ENCODE data around the gene GRID1.

Gene GRID1

DNA sequence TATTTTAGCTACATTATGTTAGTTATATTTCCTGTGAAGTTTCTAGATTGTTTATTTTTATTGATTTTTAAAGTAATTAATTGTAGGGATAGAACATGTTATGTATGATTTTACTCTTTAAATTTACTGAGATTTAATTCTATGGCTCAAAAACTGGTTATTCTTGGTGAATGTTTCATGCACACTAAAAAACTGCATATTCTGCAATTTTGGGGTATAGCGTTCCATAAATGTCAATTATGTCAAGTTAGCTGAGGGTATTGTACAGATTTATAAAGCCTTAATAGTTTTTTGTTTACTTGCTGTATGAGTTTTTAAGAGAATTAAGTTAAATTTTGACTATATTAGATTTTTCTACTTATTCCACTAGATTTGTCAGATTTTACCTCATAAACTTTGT, 669.7 kb downstream of the GRID1 start:
- DNase-seq (ENCODE audit: low spot score), result no peak

DNA sequence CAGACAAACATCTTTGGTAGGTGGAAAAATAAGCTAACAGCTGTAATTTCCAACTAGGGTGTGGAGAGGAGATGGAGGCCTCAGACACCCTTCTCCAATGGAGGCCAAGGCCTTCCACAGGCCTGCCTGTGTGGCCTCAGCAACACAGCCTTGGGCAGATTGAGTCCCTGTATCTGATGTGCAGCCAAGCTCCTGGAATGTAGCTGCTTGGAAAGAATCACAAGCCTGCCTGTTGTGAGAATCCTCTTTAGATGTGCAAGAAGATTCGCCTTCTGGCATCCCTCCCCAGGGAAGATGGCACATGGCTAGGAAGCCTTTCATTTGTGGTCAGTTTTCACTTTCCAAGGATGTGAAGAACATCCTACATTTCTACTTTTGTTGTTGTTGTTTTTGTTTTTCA, 684.0 kb downstream of the GRID1 start:
- DNase-seq (ENCODE audit: low spot score), result no peak

DNA sequence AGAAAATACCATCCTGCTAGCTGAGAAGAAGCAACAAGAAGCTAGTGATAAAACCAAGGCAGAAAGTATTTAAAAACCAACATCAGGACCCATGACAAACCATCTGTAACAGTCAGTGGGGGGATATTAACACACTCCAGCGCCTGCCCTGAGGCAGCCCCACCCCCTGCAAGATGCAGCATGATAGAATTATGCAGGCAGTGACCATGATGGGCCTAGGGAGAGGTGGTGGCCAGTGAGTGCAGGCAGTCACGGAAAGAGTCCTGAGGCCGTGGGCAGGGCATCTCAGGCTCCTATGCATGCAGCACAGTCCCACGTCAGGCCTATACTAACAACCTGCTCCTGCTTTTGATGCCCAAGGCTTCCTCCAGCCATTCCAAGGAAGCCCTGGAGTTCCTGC, 686.9 kb downstream of the GRID1 start:
- no peak for DNase-seq (ENCODE audit: low spot score)

DNA sequence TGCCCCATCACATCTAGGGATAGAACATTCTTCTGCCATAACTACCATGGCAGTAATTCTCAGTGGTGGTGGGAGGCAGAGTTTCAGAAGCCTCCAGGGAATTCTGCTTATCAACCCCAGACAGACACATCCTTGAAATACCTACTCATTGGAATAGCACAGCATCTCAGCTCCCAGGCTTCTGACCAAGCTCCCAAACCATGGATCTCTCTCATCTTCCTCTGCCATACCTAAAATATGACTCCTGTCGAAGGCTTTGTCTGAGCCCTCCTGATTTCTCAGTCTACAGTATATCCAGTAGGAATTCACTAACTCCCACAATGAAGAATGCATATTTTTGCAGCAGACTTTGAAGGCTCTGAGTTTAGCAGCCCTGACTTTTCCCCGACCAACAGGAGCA, 687.5 kb downstream of the GRID1 start:
- DNase-seq (ENCODE audit: low spot score), result no peak

DNA sequence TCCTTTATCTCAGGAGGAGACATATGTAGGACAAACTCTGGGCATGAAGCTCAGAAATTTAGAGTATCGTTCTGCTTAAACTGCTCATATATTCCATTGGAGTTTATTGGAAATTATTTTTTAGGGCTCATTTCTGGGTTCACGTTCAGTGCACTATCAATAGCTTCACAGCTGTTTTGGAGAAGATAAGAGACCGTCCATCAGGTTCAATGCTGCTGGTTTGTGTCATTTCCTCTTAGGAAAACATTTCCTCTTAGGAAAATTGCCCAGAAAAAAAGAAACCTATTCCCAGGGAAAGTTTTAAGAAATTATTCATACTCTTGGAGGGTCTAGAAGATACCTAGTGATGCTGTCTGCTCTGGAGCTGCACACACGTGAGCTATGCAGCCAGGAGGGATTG, 691.7 kb downstream of the GRID1 start:
- DNase-seq (ENCODE audit: low spot score), result no peak

DNA sequence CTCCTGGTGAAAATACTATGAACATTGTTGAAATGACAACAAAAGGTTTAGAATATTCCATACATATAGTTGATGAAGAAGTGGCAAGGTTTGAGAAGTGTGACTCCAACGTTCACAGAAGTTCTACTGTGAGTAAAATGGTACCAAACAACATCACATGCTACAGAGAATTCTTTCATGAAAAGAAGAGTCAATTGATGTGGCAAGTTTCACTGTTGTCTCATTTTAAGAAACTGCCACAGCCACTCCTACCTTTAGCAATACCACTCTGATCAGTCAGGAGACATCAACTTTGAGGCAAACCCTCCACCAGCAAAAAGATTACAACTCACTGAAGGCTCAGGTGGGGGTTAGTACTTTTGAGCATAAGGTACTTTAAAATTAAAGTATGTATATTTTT, 693.3 kb downstream of the GRID1 start:
- no peak for DNase-seq (ENCODE audit: low spot score)

DNA sequence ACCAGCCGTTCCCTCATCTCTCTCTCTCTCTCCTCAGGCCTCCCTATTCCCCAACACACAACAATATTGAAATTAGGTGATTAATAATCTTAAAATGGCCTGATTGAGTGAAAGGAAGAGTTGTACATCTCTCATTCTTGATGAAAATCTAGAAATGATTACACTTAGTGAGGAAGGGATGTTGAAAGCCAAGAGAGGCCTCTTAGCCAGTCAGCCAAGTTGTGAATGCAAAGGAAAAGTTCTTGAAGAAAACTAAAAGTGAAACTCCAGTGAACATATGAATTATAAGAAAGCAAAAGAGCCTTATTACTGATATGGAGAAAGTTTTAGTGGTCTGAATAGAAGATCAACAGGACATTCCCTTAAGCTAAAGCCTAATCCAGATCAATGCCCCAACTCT, 695.1 kb downstream of the GRID1 start:
- no peak for DNase-seq (ENCODE audit: low spot score)

DNA sequence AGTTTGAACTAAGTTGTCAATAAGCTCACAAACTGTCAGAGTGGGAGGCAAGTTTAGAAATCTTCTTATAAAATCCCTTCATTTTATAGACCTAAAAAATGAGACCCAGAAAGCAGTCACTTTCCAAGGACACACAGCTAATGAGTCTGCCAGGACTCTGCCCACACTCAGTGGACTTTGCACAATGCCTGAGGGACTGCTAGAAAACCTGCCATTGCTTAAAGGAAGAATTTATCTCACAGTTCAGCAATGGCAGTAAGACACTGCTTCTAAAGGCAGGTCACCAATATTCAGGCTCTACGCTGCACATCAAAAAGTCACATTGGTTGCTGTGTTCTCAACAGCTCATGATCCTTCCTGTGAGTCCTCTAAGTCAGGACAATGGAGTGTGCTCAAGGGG, 698.1 kb downstream of the GRID1 start:
- DNase-seq (ENCODE audit: low spot score), result no peak

DNA sequence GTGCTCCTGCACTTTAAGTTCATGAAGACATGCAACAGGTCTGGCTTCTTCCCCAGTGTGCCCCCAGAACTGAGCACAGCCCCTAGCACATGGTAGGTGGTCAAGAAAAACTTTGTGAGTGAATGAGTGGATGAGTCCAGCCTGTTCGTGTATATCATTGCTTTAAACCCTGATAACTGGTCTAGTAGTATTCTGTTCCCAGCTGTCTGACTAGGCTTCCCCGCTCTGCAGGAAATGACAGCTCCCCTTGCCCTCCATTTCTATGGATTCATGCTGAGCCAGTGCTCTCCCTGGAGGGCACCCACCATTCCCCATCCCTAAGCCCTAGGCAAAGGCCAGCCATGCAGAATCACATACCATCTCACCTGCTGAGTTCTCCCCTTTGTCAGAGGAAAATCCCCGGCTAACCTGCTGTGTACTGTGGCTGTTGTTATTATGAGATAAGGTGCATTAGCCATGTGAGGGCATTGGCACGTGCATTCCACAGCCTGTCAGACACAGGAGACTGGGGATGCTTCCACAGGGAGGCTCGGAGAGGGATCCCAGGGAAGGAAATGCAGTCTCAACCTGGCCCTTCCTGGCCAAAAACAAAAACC, 698.9 kb downstream of the GRID1 start:
- DNase-seq (ENCODE audit: low spot score), result no peak

DNA sequence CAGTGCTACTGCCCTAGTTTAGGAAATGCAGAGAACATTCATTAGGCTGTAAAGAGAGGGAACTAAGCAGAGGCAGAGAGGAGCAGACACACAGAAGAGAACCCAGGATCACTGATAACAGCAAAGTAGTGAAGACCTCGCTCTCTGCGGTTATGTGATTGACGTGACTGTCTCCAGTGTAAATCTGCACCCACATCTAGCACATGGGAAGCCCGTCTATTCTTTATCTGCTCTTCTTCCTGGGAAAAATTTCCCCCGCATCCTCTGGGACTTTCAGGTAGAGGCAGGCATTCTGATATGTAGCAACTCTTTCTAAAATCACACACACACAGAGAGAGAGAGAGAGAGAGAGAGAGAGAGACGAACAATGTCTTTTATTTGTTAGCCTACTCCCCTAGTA, 699.6 kb downstream of the GRID1 start:
- no peak for DNase-seq (ENCODE audit: low spot score)

DNA sequence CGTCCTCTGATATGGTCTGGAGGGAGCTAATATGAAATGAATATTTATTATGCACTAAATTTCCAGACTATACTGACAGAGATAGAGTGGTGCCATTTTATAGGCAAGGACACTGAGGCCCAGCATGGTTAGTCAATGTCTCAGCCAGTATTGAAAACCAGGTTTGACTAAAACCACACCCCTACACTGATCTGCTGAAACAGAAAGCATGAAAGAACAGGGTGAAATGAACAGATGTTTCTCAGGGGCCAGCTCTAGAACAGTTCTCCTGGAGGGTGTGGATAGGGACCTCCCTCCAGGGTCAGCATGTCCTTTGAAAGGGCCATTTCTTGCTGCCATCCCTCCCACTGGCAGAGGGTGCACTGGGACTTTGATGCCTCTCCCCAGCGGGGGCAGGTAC, 700.5 kb downstream of the GRID1 start:
- no peak for DNase-seq (ENCODE audit: low spot score)

DNA sequence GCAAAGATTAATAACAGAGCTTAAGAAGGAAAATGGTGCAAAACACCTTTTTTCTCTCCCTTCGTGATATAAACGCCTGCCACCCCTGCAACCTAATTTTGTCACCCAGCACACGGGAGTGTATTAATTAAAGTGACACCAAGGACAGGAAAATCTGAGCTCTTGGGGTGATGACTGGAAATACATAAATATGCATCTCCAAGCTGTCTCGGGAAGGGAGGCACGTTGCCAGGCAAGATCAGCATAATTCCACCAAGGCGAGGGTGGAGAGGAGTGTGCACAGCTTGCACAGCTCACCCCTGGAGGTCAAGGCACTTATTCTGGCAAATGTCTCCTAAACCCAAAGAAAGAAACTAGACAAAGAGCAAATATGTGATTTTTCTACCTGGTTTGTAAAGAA, 700.9 kb downstream of the GRID1 start:
- DNase-seq (ENCODE audit: low spot score), result no peak

DNA sequence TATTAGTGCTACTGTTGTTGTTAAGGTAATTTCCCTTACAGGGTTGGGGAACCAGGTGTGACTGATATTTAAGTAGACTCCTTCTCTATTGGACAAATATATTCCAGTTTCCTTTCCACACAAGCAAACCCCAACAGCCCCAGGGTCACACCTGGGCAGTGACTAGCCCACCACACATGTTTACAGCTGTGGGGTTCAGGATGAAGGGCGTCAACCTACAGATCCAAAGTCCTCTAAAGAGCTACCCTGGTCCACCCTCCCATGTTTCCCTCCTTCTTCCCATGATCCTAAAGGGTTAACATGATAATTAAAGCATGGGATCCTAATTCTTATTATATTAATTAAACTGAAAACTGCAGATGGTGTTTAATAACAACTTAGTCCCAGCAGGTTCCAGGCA, 701.5 kb downstream of the GRID1 start:
- no peak for DNase-seq (ENCODE audit: low spot score)

DNA sequence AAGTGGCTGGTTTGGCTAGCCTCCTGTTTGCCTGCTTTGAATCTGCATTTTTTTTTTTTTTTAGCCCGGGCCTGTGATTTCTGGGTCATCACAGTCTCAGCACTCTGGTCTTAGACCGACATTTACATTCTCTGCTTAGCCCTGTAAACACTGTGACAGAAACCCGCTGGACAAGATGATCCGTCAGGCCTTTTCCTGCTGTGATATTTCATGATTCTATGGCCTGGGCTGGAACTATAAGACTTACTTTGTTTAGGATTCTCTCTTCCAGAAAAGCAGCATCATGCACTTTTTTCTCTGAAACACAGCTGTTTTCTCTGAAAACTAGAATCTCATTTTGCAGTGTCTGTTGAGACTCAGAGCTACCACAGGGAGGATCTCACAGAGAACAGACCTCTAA, 705.5 kb downstream of the GRID1 start:
- no peak for DNase-seq (ENCODE audit: low spot score)

DNA sequence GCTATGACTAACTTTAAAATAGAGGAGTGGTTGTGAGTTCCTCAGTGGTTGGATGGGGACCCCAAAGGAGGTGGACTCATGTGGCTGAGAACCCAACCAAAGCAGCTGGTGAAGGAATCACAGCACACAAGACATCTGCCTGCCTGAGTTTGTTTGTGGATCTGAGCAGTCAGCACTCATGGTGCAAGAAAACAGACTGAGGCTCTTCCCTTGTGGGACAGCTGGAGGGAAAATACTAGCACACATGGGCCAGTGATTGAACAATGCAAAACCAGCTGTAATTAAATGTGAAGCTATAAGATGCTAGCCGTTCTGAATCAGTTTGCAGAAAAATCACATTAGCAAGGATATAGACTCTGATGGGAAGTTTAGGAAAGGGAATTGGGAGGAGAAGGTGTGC, 707.3 kb downstream of the GRID1 start:
- no peak for DNase-seq (ENCODE audit: low spot score)

DNA sequence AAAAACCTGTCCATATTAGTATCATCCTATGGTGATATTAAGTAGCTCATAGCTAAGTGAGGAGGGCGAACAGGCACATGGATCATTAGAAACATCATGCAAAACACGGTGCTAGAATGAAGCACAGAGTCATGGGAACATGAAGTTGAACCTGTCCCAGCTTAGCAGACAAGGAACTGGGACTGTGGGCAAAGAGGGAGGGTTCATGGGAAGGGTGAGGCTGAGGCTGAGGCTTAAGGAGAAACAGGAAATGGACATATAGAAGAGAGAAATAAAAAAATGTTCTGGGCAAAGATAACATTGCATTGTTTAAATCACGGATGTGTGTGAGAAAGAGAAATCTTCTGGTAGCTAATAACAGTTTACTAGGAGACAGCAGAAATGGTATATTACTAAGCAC, 708.1 kb downstream of the GRID1 start:
- no peak for DNase-seq (ENCODE audit: low spot score)

DNA sequence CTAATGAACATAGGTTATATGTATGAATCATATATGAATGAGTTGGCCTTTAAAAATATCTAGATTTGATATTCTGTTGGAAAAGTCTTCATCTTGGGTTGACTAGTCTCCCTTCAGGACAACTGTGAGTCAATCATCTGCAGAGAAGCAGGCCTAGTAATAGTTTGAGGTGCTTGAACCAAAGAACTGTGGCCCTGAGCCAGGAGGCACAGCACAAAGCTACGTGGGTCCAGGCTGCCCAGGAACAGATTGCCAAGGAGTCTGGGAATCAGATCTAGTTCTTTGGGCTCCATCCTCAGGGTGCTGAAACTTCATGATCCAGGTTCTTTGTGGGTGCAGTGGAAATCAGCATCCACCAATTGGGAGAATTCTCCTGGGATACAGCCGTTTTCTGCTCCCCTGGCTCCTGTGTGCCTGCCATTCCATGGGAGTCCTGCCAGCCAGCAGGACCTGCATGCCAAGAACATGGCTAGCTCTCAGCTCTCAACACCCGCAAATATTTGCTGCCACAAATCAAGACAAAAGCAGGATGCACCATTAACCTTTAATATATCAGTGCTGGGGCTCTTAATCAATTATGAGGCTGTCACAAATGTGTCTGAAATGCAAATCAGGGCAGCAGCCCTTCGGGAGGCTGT, 709.0 kb downstream of the GRID1 start:
- DNase-seq (ENCODE audit: low spot score), result no peak

DNA sequence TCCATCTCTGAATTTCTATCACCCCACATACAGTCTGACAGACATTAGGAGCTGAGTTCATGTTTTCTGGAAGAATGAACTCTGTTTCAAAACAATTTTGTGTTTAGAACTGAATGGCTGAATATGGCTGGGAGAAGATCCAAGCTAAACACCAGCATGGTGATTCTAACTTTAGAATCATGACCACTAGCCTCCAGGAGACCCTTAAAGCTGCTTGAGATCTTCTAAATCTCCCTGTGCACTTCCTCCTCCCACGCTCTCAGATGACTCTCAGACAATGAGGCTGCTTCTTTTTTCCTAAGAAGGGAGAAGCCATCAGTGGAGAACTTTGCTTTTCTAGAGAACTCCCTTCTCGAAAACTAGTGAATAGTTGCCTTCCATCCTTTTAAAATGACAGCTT, 711.2 kb downstream of the GRID1 start:
- no peak for DNase-seq (ENCODE audit: low spot score)

DNA sequence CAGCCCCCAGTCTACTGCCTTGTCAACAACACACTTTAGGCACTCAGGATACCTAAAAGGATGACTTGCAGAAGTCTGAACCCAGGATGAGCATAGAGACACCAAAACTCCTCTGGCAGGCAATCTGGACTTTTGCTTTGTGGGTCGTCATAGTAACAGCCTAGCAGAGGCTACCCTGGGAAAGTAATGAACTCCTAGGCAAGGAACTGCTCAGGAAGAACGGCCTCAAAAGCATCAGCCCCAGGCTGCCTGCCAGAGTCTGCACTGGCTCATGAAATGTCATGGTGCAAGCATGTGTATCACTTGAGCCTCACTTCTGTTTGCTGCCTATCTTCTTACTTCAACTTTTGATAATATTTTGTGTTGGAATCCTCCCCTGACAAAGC, 715.1 kb downstream of the GRID1 start:
- no peak for DNase-seq (ENCODE audit: low spot score)

DNA sequence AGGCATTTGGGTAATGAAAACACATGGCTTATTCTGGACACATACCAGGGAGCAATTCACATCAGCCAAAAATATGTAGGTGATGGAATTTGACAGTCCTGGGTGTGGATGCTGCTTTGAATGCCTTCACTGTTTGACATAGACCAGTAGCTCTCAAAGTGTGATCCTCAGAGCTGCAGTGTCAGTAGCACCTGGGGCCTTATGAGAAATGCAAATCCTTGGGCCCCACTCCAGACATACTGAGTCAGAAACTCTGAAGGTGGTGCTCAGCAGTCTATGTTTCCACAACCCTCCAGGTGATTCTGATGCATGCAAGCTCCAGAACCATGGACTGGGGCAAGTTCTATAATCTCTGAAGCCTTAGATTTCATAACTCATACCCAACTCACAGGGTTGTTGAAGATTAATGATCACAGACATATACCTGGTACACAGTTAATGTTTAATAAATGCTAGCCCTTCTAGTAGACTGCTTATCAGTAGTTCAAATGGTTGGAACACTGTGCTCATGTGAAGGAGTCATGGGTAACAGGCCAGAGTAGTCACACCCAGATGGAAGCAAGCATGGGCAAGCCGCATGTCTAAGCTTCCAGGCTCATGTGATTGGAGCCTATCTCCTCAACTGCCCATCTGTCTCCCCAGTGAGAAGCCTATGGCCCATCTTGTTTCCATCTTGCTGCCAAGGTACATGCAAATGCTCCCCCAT, 715.7 kb downstream of the GRID1 start:
- DNase-seq (ENCODE audit: low spot score), result no peak

DNA sequence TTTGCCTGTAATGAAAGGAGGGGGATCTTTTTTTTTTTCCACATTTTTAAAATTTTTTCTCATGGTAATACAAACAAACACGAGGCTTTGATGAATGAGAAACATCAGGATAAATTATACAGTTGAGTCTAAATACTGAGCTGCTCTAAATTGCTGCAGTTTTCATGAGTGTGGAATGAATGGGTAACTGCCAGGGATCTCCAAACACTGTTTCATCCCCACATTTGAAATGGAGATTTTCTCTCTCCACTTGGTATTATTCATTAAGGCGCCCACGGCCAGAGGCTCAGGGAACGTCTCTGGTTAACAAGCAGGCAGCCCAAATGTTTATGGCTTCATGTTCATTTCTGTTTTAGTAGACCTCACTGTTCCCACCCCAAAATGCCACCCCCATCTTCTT, 717.1 kb downstream of the GRID1 start:
- no peak for DNase-seq (ENCODE audit: low spot score)

DNA sequence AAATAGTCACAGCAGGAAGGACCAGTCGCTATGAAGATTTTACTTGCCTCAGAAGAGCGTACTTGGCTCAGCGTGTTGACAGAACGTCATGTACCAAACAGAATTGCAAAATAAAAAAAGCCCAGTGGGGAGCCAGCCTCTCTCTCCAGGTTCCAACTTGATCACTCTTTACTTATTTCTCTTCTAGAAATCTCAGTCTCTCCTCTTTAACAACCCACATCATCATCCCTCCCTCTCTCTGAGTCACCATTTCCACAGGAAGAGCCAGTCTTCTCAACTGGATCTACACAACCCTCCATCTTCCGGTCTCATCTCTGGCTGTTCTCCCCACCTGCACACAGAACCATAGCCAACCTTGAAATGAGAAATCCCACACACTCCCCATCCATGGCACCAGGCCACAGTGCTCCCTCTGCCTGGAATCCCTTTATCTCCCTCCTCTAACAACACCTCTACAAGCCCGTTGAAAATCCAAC, 718.3 kb downstream of the GRID1 start:
- no peak for DNase-seq (ENCODE audit: low spot score)

DNA sequence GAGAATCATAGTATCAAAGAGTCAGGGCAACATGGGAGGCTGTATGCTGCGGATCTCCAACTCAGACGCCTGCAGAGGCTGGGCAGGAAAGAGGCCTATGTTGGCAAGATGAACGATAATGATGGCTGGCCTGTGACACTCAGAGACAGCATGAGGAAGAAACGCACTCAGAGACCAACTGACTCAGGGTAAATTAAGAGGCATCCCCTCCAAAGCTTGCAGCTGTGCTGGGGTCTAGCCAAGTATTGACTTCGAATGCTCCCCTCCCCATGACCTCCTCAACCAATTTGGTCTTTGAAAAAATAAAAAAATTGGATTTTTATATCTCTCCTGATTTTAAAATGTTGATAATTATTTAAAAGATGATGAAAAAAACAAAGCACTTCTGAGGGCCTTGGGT, 718.9 kb downstream of the GRID1 start:
- no peak for DNase-seq (ENCODE audit: low spot score)

Measured in D341Med (cell line).